Measurements from ENCODE around the gene SERPINA5.

The SERPINA5 gene

DNA sequence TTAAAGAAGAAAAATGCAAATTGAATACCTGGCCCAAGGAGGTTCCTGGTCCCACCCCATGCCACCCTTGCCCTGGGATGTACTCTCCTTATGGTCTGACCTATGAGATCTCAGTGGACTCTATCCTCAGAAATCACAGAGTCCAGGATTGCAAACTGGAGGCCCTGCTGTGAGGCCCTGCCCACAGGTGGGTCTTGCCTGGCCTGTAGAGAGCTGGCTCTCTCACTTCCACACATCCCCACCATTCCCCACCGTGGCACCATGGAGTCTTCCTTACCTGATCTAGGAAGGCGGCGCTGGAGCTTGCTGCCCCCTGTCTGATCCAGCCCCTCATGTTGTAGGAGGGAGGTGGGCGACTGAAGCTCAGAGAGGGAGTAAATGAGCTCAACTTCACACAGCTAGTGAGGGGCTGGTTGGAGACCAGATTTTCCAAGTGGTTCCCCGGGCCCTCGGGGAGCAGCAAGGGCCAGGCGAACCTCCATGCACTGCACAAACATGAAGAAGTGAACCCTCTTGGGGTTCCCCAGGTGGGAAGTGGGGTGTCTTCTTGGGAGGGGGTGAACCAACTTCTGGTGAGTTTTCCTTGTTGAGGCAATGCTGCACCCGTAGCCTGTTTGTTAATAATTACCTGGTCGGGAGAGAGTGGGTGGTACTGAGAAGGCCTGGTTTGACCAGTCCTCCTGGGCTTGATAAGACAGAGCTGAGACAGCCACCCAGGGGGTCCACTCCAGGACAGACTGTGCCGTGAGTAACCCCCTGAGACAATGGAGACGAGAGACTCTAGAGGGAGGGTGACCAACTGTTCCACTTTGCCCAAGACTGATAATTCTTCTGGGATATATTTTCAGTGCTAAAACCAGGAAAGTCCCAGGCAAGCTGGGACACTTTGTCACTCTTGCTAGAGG, 20.2 kb upstream of the SERPINA5 start, which contains the start of gene SERPINA4:
Gene SERPINA4 (plus strand): TSS at position 692 of the 905 bp plus-strand sequence. CDS start 2,041 bp downstream, outside the sequence.
- no peak within 1 kb of the TSS for H3K4me3 ChIP-seq (ENCODE audit: low read depth, low read length)
- no peaks in the 10 kb centered on the region for H3K9me3 ChIP-seq (ENCODE audit: control insufficient read depth, insufficient read depth, low read depth, low read length)
- H3K4me1 ChIP-seq (ENCODE audit: control insufficient read depth, insufficient read depth, low read length) = no peaks in the 10 kb centered on the region
- ChIA-PET POLR2A (no interaction called here), CTCF (interaction anchor here (1.5 to 2.6 kb wide), 2 partner anchors 11 to 12 kb away, joined by 4 to 13 read pairs; no protein-coding TSS in a partner anchor)
- no peak within 1 kb of the TSS for H3K27ac ChIP-seq (ENCODE audit: extremely low read depth, low read depth, low read length)
- TF ChIP-seq ZEB2 (tag by site-specific recombination; IDR thresholded peaks at IDR 0.05) (no peak), ZBTB20 (tag by site-specific recombination; IDR thresholded peaks at IDR 0.05) (no peak)
- TF ChIP-seq, protein P1, sequence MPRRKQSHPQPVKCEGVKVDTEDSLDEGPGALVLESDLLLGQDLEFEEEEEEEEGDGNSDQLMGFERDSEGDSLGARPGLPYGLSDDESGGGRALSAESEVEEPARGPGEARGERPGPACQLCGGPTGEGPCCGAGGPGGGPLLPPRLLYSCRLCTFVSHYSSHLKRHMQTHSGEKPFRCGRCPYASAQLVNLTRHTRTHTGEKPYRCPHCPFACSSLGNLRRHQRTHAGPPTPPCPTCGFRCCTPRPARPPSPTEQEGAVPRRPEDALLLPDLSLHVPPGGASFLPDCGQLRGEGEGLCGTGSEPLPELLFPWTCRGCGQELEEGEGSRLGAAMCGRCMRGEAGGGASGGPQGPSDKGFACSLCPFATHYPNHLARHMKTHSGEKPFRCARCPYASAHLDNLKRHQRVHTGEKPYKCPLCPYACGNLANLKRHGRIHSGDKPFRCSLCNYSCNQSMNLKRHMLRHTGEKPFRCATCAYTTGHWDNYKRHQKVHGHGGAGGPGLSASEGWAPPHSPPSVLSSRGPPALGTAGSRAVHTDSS (tag by site-specific recombination; IDR thresholded peaks at IDR 0.05) = no peak
- TF ChIP-seq, protein P2, sequence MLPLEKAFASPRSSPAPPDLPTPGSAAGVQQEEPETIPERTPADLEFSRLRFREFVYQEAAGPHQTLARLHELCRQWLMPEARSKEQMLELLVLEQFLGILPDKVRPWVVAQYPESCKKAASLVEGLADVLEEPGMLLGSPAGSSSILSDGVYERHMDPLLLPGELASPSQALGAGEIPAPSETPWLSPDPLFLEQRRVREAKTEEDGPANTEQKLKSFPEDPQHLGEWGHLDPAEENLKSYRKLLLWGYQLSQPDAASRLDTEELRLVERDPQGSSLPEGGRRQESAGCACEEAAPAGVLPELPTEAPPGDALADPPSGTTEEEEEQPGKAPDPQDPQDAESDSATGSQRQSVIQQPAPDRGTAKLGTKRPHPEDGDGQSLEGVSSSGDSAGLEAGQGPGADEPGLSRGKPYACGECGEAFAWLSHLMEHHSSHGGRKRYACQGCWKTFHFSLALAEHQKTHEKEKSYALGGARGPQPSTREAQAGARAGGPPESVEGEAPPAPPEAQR (tag by site-specific recombination; IDR thresholded peaks at IDR 0.05) = no peak
- no peaks in the 10 kb centered on the region for H3K36me3 ChIP-seq (ENCODE audit: control insufficient read depth in 2 of 2, insufficient read depth in 1 of 2, low read length in 2 of 2)

DNA sequence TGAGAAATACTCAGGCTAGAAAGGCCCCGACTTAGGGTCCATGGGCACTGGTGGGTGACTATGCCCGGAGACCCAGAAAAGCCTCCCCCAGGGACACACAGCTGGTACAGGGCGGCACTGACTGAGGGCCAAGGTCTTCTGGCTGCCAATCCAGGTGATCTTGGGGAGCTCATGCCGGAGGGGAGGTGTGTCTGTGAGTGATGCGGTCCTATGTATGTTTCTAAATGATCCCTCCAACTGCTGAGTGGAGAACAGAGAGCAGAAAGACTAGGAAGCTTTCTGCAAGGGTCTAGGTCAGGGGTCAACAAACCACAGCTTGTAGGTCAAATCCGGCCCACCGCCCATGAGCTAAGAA, 19.6 kb upstream of the SERPINA5 start:
- Histone ChIP-seq H3K9me3 (ENCODE audit: control insufficient read depth, insufficient read depth, low read depth, low read length) (no peaks in the 10 kb centered on the region), H3K36me3 (ENCODE audit: control insufficient read depth in 2 of 2, insufficient read depth in 1 of 2, low read length in 2 of 2) (no peaks in the 10 kb centered on the region), H3K4me3 (ENCODE audit: low read depth, low read length) (no peak overlapping the region), H3K27ac (ENCODE audit: extremely low read depth, low read depth, low read length) (no peak overlapping the region), H3K4me1 (ENCODE audit: control insufficient read depth, insufficient read depth, low read length) (no peaks in the 10 kb centered on the region)
- TF ChIP-seq ZNF184 (tag by site-specific recombination; IDR thresholded peaks at IDR 0.05) = no peak
- TF ChIP-seq, protein P3, sequence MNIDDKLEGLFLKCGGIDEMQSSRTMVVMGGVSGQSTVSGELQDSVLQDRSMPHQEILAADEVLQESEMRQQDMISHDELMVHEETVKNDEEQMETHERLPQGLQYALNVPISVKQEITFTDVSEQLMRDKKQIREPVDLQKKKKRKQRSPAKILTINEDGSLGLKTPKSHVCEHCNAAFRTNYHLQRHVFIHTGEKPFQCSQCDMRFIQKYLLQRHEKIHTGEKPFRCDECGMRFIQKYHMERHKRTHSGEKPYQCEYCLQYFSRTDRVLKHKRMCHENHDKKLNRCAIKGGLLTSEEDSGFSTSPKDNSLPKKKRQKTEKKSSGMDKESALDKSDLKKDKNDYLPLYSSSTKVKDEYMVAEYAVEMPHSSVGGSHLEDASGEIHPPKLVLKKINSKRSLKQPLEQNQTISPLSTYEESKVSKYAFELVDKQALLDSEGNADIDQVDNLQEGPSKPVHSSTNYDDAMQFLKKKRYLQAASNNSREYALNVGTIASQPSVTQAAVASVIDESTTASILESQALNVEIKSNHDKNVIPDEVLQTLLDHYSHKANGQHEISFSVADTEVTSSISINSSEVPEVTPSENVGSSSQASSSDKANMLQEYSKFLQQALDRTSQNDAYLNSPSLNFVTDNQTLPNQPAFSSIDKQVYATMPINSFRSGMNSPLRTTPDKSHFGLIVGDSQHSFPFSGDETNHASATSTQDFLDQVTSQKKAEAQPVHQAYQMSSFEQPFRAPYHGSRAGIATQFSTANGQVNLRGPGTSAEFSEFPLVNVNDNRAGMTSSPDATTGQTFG (tag by site-specific recombination; IDR thresholded peaks at IDR 0.05; ENCODE audit: borderline replicate concordance) = no peak
- POLR2A ChIA-PET = no interaction called here
- CTCF ChIA-PET = interaction anchor here (0.6 to 2.6 kb wide), 2 partner anchors 13 to 15 kb away, joined by 5 to 13 read pairs; no protein-coding TSS in a partner anchor

DNA sequence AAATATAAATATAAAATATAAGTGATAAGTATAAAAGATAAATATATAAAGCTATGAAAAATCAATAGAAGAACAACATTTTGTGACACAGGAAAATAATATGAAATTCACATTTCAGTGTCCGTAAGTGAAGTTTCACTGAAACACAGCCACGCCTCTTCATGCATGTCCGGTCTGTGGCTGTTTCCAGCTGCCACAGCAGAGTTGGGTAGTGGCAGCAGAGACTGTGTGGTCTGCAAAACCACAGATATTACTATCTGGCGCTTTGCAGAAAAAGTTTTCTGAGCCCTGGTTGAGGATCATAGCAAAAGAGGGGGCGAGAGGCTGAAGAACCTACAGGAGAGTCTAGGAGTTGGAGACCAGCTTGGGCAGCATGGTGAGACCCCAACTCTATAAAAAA, 19.2 kb upstream of the SERPINA5 start:
- TF ChIP-seq ZFP37 (tag by site-specific recombination; IDR thresholded peaks at IDR 0.05) = no peak
- TF ChIP-seq ZNF561 (tag by site-specific recombination; IDR thresholded peaks at IDR 0.05; ENCODE audit: borderline replicate concordance) = no peak
- TF ChIP-seq ZNF571 (tag by site-specific recombination; IDR thresholded peaks at IDR 0.05) = no peak
- TF ChIP-seq ZNF341 (tag by site-specific recombination; IDR thresholded peaks at IDR 0.05; ENCODE audit: low read depth) = no peak
- TF ChIP-seq, protein P4, sequence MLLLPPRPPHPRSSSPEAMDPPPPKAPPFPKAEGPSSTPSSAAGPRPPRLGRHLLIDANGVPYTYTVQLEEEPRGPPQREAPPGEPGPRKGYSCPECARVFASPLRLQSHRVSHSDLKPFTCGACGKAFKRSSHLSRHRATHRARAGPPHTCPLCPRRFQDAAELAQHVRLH (tag by site-specific recombination; IDR thresholded peaks at IDR 0.05) = no peak
- no peak for TF ChIP-seq ZNF132 (tag by site-specific recombination; IDR thresholded peaks at IDR 0.05; ENCODE audit: borderline replicate concordance)
- no peak for TF ChIP-seq ZNF791 (tag by site-specific recombination; IDR thresholded peaks at IDR 0.05)
- no peak for TF ChIP-seq ZNF768 (tag by site-specific recombination; IDR thresholded peaks at IDR 0.05)
- TF ChIP-seq, protein P5, sequence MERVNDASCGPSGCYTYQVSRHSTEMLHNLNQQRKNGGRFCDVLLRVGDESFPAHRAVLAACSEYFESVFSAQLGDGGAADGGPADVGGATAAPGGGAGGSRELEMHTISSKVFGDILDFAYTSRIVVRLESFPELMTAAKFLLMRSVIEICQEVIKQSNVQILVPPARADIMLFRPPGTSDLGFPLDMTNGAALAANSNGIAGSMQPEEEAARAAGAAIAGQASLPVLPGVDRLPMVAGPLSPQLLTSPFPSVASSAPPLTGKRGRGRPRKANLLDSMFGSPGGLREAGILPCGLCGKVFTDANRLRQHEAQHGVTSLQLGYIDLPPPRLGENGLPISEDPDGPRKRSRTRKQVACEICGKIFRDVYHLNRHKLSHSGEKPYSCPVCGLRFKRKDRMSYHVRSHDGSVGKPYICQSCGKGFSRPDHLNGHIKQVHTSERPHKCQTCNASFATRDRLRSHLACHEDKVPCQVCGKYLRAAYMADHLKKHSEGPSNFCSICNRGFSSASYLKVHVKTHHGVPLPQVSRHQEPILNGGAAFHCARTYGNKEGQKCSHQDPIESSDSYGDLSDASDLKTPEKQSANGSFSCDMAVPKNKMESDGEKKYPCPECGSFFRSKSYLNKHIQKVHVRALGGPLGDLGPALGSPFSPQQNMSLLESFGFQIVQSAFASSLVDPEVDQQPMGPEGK (tag by site-specific recombination; IDR thresholded peaks at IDR 0.05) = no peak
- no peak for TF ChIP-seq ZNF311 (tag by site-specific recombination; IDR thresholded peaks at IDR 0.05; ENCODE audit: borderline replicate concordance)
- no peak for TF ChIP-seq ZNF175 (tag by site-specific recombination; IDR thresholded peaks at IDR 0.05)
- no peak for TF ChIP-seq ZNF558 (tag by site-specific recombination; IDR thresholded peaks at IDR 0.05)
- TF ChIP-seq ZNF596 (tag by site-specific recombination; IDR thresholded peaks at IDR 0.05) = no peak
- TF ChIP-seq ZNF664 (tag by site-specific recombination; IDR thresholded peaks at IDR 0.05) = no peak
- TF ChIP-seq ZNF19 (tag by site-specific recombination; IDR thresholded peaks at IDR 0.05; ENCODE audit: low read depth) = no peak
- H3K4me3 ChIP-seq (ENCODE audit: low read depth, low read length) = no peak overlapping the region
- H3K4me1 ChIP-seq (ENCODE audit: control insufficient read depth, insufficient read depth, low read length) = no peaks in the 10 kb centered on the region
- no peaks in the 10 kb centered on the region for H3K36me3 ChIP-seq (ENCODE audit: control insufficient read depth in 2 of 2, insufficient read depth in 1 of 2, low read length in 2 of 2)
- ChIA-PET CTCF (interaction anchor here (0.6 to 2.6 kb wide), 2 partner anchors 13 to 15 kb away, joined by 5 to 13 read pairs; no protein-coding TSS in a partner anchor), POLR2A (no interaction called here)
- no peak overlapping the region for H3K27ac ChIP-seq (ENCODE audit: extremely low read depth, low read depth, low read length)
- H3K9me3 ChIP-seq (ENCODE audit: control insufficient read depth, insufficient read depth, low read depth, low read length) = no peaks in the 10 kb centered on the region

Measured in HEK293 (cell line).